K562 (cell line): ENCODE results near the gene ITPR2. TPM values are rescaled to one million over a fixed set of nuclear protein-coding genes. Genes with fewer than 3 reads are reported as not detected.

Source experiments
- ATAC-seq: fragments of 200-7000 bp; cut with Tn5 transposase; 3 replicates; pipeline ENCODE4 v1.9.1; 2020; ENCODE audit warnings: moderate library complexity
- BruUV-seq: library from RNA; stranded (reverse); fragments of 400-500 nt; replicated peaks from 2 replicates; lab custom pipeline; 2021; lab: Mats Ljungman, UMichigan
- CTCF ChIA-PET: fragments of 300-600 bp; formaldehyde crosslinking; extraction: SDS; loops from one replicate; lab custom pipeline; 2021; ENCODE audit warnings: low intra/inter-chr PET ratio; lab: Yijun Ruan, JAX
- POLR2A ChIA-PET: fragments of 300-600, 350-650 bp; sonication (Branson Sonifier 250); formaldehyde crosslinking; extraction: SDS; loops from one replicate; lab custom pipeline; 2021; ENCODE audit warnings: antibody characterized with exemption, inconsistent platforms; lab: Yijun Ruan, JAX
- DNase-seq, 4 experiments: peaks; one replicate each; pipeline versions ENCODE4 v3.0.0 to v3.0.0-alpha.2; 2011 to 2018; ENCODE audit warnings: low spot score in 3 of 4, mixed read lengths in 3 of 4; ENCODE audit errors: extremely low read depth in 1 of 4
- FAIRE-seq: peaks from 2 replicates; lab custom pipeline; 2011; peaks lifted over from hg19 to GRCh38; lab: Jason Lieb, UNC
- H2AFZ ChIP-seq: 2 replicates; pipeline ENCODE4 v1.6.0; 2011; ENCODE audit warnings: low read depth, low read length, control low read depth, inconsistent platforms
- H3K27ac ChIP-seq: fragments of 200-600 bp; 3 replicates; pipeline ENCODE4 v1.8.0; 2011; ENCODE audit warnings: low read depth, mild to moderate bottlenecking, control low read depth, inconsistent platforms, low read length, moderate library complexity, mixed read lengths; ENCODE audit errors: extremely low read depth
- H3K27me3 ChIP-seq, 2 experiments: fragments of 300-600 bp in 1 of 2; 2 replicates in 1 of 2; 3 replicates in 1 of 2; pipeline versions ENCODE4 v1.6.0 to v1.8.0; 2011; ENCODE audit warnings: inconsistent platforms in 2 of 2, low read length in 2 of 2, mild to moderate bottlenecking in 1 of 2, mixed read lengths in 1 of 2, moderate library complexity in 1 of 2; ENCODE audit not compliant: control insufficient read depth in 2 of 2, insufficient read depth in 2 of 2
- H3K36me3 ChIP-seq: fragments of 300-600 bp; 3 replicates; pipeline ENCODE4 v1.8.0; 2011; ENCODE audit warnings: mild to moderate bottlenecking, low read length, inconsistent platforms; ENCODE audit not compliant: control insufficient read depth, insufficient read depth
- H3K4me1 ChIP-seq, 2 experiments: fragments of 200-600 bp in 1 of 2; replicated peaks in 1 of 2; 2 replicates in 1 of 2; 3 replicates in 1 of 2; pipeline versions ENCODE4 v1.5.1 to v1.8.0; 2011; ENCODE audit warnings: inconsistent platforms in 2 of 2, low read length in 2 of 2, mild to moderate bottlenecking in 1 of 2, mixed read lengths in 1 of 2, moderate library complexity in 1 of 2; ENCODE audit not compliant: control insufficient read depth in 2 of 2, insufficient read depth in 2 of 2
- H3K4me2 ChIP-seq: 2 replicates; pipeline ENCODE4 v1.6.1; 2011; ENCODE audit warnings: low read length, control low read depth, inconsistent platforms, mixed read lengths; ENCODE audit not compliant: insufficient read depth
- H3K4me3 ChIP-seq: fragments of 200-600 bp; sonication (generic), shearing (Covaris generic); 2 replicates; pipeline ENCODE4 v1.5.1; 2016; ENCODE audit warnings: control low read depth, inconsistent platforms
- H3K79me2 ChIP-seq: fragments of 200-600 bp; 3 replicates; pipeline ENCODE4 v1.8.0; 2011; ENCODE audit warnings: low read length, inconsistent platforms; ENCODE audit not compliant: control insufficient read depth, insufficient read depth
- H3K9ac ChIP-seq, 2 experiments: 2 replicates each; pipeline versions ENCODE4 v1.6.0 to v1.6.1; 2011; ENCODE audit warnings: low read depth in 2 of 2, low read length in 2 of 2, control low read depth in 1 of 2, inconsistent platforms in 1 of 2, mild to moderate bottlenecking in 1 of 2, mixed read lengths in 1 of 2; ENCODE audit not compliant: insufficient read depth in 1 of 2
- H3K9me1 ChIP-seq: one replicate; pipeline ENCODE4 v1.6.0; 2011; ENCODE audit warnings: inconsistent platforms, mild to moderate bottlenecking, low read length, moderate library complexity; ENCODE audit not compliant: control insufficient read depth, insufficient read depth
- H3K9me3 ChIP-seq: replicated peaks from 2 replicates; pipeline ENCODE4 v1.5.1; 2011; ENCODE audit warnings: low read depth, low read length, inconsistent platforms; ENCODE audit not compliant: control insufficient read depth, insufficient read depth
- H4K20me1 ChIP-seq: replicated peaks from 2 replicates; pipeline ENCODE4 v1.6.1; 2011; ENCODE audit warnings: low read length, inconsistent platforms, mixed read lengths; ENCODE audit not compliant: control insufficient read depth, insufficient read depth
- CHD2 ChIP-seq: IDR thresholded peaks from 2 replicates; pipeline ENCODE4 v1.6.1; 2011; ENCODE audit warnings: low read depth, low read length
- MBD2 ChIP-seq: sonication (generic); IDR thresholded peaks from 2 replicates; pipeline ENCODE4 v1.6.1; 2016; ENCODE audit warnings: low read depth, borderline replicate concordance
- NCOA2 ChIP-seq, 2 experiments: fragments of 450-650 bp; IDR thresholded peaks; 2 replicates each; pipeline ENCODE4 v1.6.1; 2018; ENCODE audit warnings: mild to moderate bottlenecking in 2 of 2, moderate library complexity in 1 of 2; ENCODE audit not compliant: partially characterized antibody in 2 of 2
- RBFOX2 ChIP-seq: fragments of 200-400 bp; formaldehyde crosslinking; IDR thresholded peaks from 2 replicates; pipeline ENCODE4 v1.6.1; 2017; ENCODE audit warnings: low read depth, mild to moderate bottlenecking, low read length, moderate library complexity
- SIN3A ChIP-seq, 2 experiments: fragments of 150-350 bp in 1 of 2; IDR thresholded peaks; 2 replicates each; pipeline ENCODE4 v1.6.1; 2011 to 2016; ENCODE audit warnings: borderline replicate concordance in 2 of 2, low read depth in 2 of 2, low read length in 2 of 2, mild to moderate bottlenecking in 2 of 2, moderate library complexity in 2 of 2; ENCODE audit not compliant: control insufficient read depth in 1 of 2
- ZNF696 ChIP-seq: fragments of 250-450 bp; sonication (Bioruptor Pico); conservative IDR thresholded peaks from 2 replicates; pipeline ENCODE4 v1.4.0; 2020; ENCODE audit warnings: mild to moderate bottlenecking, moderate library complexity
- WGBS: fragments of 100-300 bp; shearing (Covaris generic); methylation state at CpG from one replicate; pipeline ENCODE4 v1.1.6; 2016; ENCODE audit warnings: low coverage, mixed read lengths; ENCODE audit not compliant: insufficient coverage; ENCODE audit errors: missing lambda C conversion rate; 5-methylcytosine and 5-hydroxymethylcytosine counted together
- in situ Hi-C: fragments of 300-500 bp; cut with MboI; formaldehyde crosslinking; loops from 4 replicates; pipeline ENCODE4 v1.15.0; 2018; ENCODE audit warnings: inconsistent platforms, mixed read lengths
- intact Hi-C: fragments of 100-400 bp; cut with micrococcal nuclease; formaldehyde crosslinking; loops from 2 replicates; pipeline ENCODE4 v1.14.2; 2022
- polyA plus RNA-seq, 8 experiments: library from polyadenylated mRNA; depleted of rRNA in 4 of 8; stranded (reverse) in 5 of 8; unstranded in 3 of 8; fragments of >200 nt; fragmentation: Nextera tagmentation in 2 of 8; fragmentation: Illumina TruSeq in 1 of 8; extraction: Ambion mirVana in 2 of 8; extraction: Trizol in 1 of 8; gene quantifications; 2 replicates each; pipeline versions ENCODE4 v1.2.1 to v1.2.3, GENCODE V29; 2011 to 2014; ENCODE audit warnings: inconsistent platforms in 1 of 8, missing spikeins in 1 of 8
- total RNA-seq, 7 experiments: library from RNA; depleted of rRNA in 6 of 7; stranded (reverse); fragments of >200 nt in 6 of 7; fragmentation: Illumina TruSeq in 2 of 7; extraction: Trizol in 2 of 7; gene quantifications; 2 replicates each; pipeline versions ENCODE4 v1.2.1 to v1.2.3, GENCODE V29; 2011 to 2021; ENCODE audit warnings: low replicate concordance in 1 of 7
- TF ChIP-seq, protein P1 (sequence below), 2 experiments: fragments of 450-650 bp in 1 of 2; sonication (generic) in 1 of 2; formaldehyde crosslinking in 1 of 2; IDR thresholded peaks in 1 of 2; conservative IDR thresholded peaks in 1 of 2; 2 replicates each; pipeline versions ENCODE4 v1.6.1 to v1.8.1; 2016 to 2023; ENCODE audit warnings: mild to moderate bottlenecking in 2 of 2, moderate library complexity in 2 of 2, inconsistent platforms in 1 of 2, missing genetic modification reagents in 1 of 2
- TF ChIP-seq, protein P2 (sequence below), 2 experiments: fragments of 450-650 bp in 1 of 2; sonication (generic) in 1 of 2; formaldehyde crosslinking in 1 of 2; IDR thresholded peaks; 2 replicates each; pipeline versions ENCODE4 v1.7.1 to v1.9.0; 2016 to 2022; ENCODE audit warnings: inconsistent platforms in 1 of 2, mild to moderate bottlenecking in 1 of 2, missing genetic modification reagents in 1 of 2

Gene ITPR2
- total and polyA plus RNA-seq, 9 of the 15 experiments (the other 6 are each of a cell fraction or from before 2014, with no cell fraction given), result 0.21 to 3.3 (median 0.95) TPM

DNA sequence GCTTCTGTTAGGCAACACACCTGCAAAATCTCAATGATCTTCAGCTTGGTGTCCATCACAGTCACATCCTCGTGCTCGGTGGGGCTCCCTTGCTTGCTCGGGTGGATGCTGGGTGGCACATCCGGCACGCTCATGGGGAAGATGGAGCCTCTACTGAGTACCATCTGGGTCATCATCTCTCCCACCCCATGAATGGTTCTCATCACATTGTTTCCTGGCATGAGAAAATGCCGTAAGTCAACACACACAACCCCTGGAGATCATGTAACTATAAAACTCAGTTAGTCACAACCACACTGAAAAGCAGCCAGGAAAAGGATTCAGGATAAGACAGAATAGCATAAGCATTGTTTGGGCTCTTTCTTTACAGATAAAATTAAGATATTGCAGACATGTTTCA is 201.1 kb downstream of the ITPR2 start (continued):
- TF ChIP-seq RBFOX2, result no peak

GRCh38 chr12:26630546-26631027 is 202.4 kb downstream of the ITPR2 start:
- no peaks in the 10 kb centered on the region for H3K27me3 ChIP-seq
- in situ Hi-C loops (no loop called here), intact Hi-C loops (loop anchor here (1.0 kb wide), 1 partner anchor 71 kb away; no protein-coding TSS in a partner anchor)
- ChIA-PET CTCF (interaction anchor here (2.8 kb wide), 1 partner anchor 71 kb away, joined by 16 read pairs; no protein-coding TSS in a partner anchor), POLR2A (interaction anchor here (0.7 kb wide), 1 partner anchor 248 kb away, joined by 3 read pairs; no protein-coding TSS in a partner anchor)
- no peaks in the 10 kb centered on the region for H3K9me1 ChIP-seq
- WGBS, result 28% methylated on average over 10 of the region's 10 CpGs
- no peak overlapping the region for H3K4me2 ChIP-seq
- DNase-seq (no peak), ATAC-seq (peak; percentile 45; the same call in 2 of the 3 replicates), FAIRE-seq (no peak)
- H3K9me3 ChIP-seq, result no peaks in the 10 kb centered on the region
- BruUV-seq, result no TSS peak
- H3K4me1 ChIP-seq, result peaks cover 0 to 11% of the 10 kb centered on the region in 2 experiments; a peak in 4 of 5 replicates
- H3K9ac ChIP-seq, result no peak overlapping the region
- no peak overlapping the region for H3K4me3 ChIP-seq
- H2AFZ ChIP-seq, result peak overlapping the region; percentile 13; the same call in 1 of the 2 replicates
- H4K20me1 ChIP-seq, result no peaks in the 10 kb centered on the region
- no peak overlapping the region for H3K27ac ChIP-seq
- H3K79me2 ChIP-seq, result no peaks in the 10 kb centered on the region
- H3K36me3 ChIP-seq, result no peaks in the 10 kb centered on the region
- TF ChIP-seq MBD2, result no peak
- TF ChIP-seq, protein P1, sequence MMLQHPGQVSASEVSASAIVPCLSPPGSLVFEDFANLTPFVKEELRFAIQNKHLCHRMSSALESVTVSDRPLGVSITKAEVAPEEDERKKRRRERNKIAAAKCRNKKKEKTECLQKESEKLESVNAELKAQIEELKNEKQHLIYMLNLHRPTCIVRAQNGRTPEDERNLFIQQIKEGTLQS (IDR thresholded peaks at IDR 0.05), result 0 out of 2 replicates have a peak, but pooled peaks have one; percentile 11
- TF ChIP-seq, protein P1 (CRISPR knock-in tag; conservative IDR thresholded peaks at IDR 0.05), result no peak
- no peak for TF ChIP-seq ZNF696 (CRISPR knock-in tag)
- TF ChIP-seq SIN3A (IDR thresholded peaks at IDR 0.05; ENCODE audit: borderline replicate concordance in 2 of 2, control insufficient read depth in 1 of 2, low read depth in 2 of 2, low read length in 2 of 2), result no peak
- no peak for TF ChIP-seq NCOA2 (IDR thresholded peaks at IDR 0.05; ENCODE audit: partially characterized antibody in 2 of 2)
- TF ChIP-seq, protein P2, sequence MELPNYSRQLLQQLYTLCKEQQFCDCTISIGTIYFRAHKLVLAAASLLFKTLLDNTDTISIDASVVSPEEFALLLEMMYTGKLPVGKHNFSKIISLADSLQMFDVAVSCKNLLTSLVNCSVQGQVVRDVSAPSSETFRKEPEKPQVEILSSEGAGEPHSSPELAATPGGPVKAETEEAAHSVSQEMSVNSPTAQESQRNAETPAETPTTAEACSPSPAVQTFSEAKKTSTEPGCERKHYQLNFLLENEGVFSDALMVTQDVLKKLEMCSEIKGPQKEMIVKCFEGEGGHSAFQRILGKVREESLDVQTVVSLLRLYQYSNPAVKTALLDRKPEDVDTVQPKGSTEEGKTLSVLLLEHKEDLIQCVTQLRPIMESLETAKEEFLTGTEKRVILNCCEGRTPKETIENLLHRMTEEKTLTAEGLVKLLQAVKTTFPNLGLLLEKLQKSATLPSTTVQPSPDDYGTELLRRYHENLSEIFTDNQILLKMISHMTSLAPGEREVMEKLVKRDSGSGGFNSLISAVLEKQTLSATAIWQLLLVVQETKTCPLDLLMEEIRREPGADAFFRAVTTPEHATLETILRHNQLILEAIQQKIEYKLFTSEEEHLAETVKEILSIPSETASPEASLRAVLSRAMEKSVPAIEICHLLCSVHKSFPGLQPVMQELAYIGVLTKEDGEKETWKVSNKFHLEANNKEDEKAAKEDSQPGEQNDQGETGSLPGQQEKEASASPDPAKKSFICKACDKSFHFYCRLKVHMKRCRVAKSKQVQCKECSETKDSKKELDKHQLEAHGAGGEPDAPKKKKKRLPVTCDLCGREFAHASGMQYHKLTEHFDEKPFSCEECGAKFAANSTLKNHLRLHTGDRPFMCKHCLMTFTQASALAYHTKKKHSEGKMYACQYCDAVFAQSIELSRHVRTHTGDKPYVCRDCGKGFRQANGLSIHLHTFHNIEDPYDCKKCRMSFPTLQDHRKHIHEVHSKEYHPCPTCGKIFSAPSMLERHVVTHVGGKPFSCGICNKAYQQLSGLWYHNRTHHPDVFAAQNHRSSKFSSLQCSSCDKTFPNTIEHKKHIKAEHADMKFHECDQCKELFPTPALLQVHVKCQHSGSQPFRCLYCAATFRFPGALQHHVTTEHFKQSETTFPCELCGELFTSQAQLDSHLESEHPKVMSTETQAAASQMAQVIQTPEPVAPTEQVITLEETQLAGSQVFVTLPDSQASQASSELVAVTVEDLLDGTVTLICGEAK (IDR thresholded peaks at IDR 0.05), result peak; percentile 67
- TF ChIP-seq, protein P2 (CRISPR knock-in tag; IDR thresholded peaks at IDR 0.05), result no peak
- TF ChIP-seq CHD2, result no peak
